Islet of Langerhans (tissue), 1 donor: ENCODE data around the gene TMEM69.
"Not testable (repeated sequence)": the region's sequence is repeated elsewhere in the genome, so short reads cannot be mapped to it uniquely, and the experiment has no call there.

Source experiments
- FAIRE-seq: peaks from one replicate; lab custom pipeline; 2011; peaks lifted over from hg19 to GRCh38; lab: Jason Lieb, UNC

Gene TMEM69

GRCh38 chr1:45678489-45678888 lies 9.5 kb upstream of the TMEM69 start:
- FAIRE-seq, result no peak

DNA sequence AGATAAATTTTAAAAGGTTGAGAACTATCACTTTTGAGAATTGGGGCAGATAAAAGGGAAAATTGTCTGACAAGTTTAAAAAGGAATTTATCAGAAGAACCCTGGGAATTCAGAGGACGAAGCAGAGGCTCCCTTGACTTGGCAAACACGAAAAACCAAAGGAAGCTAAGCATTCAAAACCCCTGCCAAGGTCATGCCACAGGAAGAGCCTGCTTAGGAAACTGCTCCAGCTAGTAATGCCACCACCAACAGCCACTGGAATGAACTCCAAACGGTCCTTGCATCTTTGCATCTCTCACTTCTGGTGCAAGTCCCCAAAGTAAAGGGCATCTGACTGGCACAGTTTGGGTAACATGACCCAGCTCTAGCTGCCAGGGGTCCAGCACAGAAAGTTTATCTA lies 8.9 kb upstream of the TMEM69 start:
- FAIRE-seq, result no peak

DNA sequence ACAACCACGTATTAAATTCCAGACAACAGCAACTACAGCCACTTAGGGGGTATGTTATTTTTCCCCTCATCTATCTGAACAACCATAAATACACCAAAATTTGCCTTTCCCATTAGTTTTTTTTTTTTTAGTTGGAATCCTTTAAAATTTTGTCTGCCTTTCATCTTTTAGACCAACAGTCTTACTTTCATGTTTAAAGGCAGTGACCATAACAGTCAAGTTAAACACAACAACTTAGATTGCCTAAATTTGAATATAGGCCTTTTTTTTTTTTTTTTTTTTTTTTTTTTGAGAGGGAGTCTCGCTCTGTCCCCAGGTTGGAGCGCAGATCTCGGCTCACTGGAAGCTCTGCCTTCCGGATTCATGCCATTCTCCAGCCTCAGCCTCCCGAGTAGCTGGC lies 5.0 kb upstream of the TMEM69 start:
- FAIRE-seq, result no peak

GRCh38 chr1:45684402-45684801 lies 3.6 kb upstream of the TMEM69 start:
- no peak for FAIRE-seq

DNA sequence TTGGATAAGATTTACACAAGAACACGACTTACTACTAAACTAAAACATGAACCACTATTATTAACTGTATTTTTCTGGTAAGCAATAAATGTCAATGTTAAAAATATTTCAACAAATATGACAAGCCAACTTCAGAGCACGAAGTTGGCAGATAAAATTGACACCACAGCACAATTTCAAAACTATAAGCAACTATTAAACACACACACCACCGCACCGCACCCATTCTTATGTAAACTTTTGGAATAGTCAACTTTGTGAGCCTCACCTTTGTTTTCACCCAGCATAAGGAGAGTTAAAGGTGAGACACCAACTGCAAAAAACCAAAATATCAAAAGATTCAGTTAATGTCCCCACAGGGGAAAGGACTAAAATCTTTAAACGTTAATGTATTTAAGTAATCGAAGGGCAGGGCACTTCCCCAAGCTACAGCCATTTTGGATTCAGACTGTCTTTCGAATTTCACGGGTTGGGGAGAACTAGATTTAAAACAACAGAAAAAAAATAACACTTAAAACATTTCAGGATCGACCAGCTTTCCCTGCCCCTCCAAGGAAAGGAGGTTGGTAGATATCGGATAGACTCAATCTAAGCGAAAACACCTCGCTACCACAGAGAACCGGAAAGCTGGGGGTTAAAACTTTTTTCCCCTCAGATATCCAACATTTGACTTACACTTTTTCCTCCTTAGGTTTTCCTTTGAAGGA lies 2.5 kb upstream of the TMEM69 start:
- FAIRE-seq, result no peak

GRCh38 chr1:45686015-45686287 lies 2.0 kb upstream of the TMEM69 start:
- no peak for FAIRE-seq

- FAIRE-seq, result no peak
These were observed 1.5 kb upstream of the TMEM69 start, which contains the start of gene GPBP1L1 for GRCh38 chr1:45686288-45687013. GPBP1L1 (minus strand) TSS chr1:45686533; CDS start chr1:45659087, 27,446 bp downstream.

DNA sequence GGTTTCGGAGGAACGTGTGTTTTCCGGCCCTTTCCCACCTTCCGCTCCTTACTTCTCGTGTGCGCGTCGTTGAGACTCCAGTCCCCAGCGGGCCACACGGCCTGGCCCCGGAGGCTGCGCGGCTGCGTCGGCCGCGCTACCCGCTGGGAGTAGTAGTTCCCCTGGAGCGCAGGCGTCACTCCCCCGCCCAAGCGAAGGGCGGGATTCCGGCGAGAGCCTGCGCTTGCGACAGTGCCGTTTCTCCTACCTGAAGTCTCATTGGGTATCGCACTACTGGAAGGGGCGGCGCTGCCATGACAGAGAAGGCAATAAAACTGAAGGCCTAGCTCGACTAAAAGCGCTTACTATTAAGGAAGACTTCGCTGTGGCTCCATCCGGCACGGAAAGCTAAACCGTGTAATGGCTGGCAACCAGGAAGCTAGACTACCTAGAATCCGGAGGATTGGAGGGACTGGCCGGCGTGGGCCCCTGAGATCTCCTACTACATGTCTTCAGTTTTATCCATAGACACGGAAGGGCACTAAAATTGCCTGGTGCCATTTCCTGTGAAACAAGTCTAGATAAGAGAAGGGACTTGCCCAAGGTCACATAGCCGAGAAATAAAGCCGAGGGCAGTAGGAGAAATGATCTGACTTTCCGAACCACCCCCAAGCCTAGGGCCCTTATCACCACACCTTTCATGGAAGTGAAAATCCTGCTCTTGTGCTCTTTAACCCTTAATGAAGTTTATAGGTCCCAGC lies 797 bp upstream of the TMEM69 start:
- FAIRE-seq, result peak; percentile 71

- FAIRE-seq, result not testable (repeated sequence)
These were observed 5.8 kb downstream of the TMEM69 start for GRCh38 chr1:45693811-45694210.

DNA sequence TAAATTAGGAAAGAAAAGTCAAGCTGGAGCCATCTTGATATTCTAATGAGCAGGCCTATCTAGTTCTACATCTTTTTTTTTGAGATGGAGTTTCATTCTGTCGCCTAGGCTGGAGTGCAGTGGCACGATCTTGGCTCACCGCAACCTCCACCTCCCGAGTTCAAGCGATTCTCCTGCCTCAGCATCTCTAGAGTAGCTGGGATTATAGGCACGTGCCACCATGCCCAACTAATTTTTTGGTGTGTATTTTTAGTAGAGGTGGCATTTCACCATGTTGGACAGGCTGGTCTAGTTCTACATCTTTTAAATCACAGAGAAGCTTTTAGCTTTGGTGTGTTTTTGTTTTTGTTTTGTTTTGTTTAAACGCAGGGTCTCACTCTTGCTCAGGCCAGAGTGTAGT lies 6.8 kb downstream of the TMEM69 start:
- no peak for FAIRE-seq

DNA sequence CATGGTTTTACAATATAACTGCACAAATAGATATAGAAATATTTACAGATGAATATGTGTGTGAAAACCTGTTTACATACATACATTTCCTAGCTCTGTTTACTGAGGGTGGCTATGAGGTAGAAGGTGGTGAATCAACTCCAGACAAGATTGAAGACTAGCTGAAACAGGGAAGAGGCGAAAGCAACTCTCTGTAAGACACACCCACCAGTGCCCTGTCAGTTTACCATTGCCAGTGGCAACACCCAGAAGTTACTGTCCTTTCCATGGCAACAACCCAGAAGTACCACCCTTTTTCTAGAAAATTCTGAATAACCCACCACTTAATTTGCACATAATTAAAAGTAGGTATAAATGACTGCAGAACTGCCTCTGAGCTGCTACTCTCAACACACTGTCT lies 16.7 kb downstream of the TMEM69 start:
- FAIRE-seq, result no peak

DNA sequence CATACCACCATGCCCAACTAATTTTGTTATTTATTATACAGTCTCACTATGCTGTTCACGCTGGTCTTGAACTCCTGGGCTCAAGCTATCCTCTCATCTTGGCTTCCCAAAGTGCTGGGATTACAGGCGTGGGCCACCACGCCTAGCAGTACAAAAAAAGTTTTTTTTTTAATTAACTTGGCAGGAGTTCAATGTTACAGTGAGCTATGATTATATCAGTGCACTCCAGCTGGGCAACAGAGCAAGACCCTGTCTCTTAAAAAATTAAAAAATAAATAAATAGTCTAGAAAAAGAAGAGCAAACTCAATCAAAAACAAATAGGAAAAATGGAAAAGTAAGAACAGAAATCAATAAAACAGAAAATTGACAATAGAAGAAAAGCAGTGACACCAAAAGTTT lies 25.7 kb downstream of the TMEM69 start:
- no peak for FAIRE-seq

GRCh38 chr1:45716700-45717099 lies 28.7 kb downstream of the TMEM69 start:
- no peak for FAIRE-seq

GRCh38 chr1:45717386-45717785 lies 29.4 kb downstream of the TMEM69 start:
- not testable (repeated sequence) for FAIRE-seq

GRCh38 chr1:45718289-45718688 lies 30.3 kb downstream of the TMEM69 start:
- no peak for FAIRE-seq

- no peak for FAIRE-seq
These were observed 33.2 kb downstream of the TMEM69 start for GRCh38 chr1:45721207-45721606.

- no peak for FAIRE-seq
These were observed 34.8 kb downstream of the TMEM69 start for GRCh38 chr1:45722809-45723208.

DNA sequence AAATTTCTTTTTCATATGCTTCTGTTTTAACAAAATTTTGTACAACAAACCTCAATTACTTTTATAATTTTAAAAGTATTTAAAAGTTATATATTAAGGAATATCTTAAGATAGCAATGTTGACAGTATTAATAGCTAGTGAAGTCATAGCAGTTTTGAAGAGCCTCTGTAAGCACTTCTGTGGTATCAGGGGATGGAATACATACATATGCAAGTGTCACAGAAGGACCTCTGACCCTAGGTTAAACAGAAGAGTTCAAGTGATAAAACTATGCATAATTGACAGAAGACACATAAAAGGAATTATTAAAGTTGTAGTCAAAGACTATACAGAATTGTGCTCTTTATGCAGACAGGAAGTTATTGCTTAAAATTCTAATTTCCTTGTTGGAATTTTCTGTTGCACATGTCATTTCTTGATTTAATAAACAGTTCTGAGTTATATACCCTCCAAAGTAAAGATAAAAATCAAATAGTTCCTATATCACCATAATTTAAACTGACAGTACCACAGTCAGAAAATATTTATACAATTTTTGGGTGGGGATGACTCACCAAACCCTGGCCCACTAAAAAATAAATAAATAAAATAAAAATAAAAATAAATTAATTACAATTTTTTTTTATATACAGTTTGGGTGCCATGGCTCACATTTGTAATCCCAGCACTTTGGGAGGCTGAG lies 35.4 kb downstream of the TMEM69 start:
- no peak for FAIRE-seq

- not testable (repeated sequence) for FAIRE-seq
These were observed 38.0 kb downstream of the TMEM69 start for GRCh38 chr1:45726007-45726406.

DNA sequence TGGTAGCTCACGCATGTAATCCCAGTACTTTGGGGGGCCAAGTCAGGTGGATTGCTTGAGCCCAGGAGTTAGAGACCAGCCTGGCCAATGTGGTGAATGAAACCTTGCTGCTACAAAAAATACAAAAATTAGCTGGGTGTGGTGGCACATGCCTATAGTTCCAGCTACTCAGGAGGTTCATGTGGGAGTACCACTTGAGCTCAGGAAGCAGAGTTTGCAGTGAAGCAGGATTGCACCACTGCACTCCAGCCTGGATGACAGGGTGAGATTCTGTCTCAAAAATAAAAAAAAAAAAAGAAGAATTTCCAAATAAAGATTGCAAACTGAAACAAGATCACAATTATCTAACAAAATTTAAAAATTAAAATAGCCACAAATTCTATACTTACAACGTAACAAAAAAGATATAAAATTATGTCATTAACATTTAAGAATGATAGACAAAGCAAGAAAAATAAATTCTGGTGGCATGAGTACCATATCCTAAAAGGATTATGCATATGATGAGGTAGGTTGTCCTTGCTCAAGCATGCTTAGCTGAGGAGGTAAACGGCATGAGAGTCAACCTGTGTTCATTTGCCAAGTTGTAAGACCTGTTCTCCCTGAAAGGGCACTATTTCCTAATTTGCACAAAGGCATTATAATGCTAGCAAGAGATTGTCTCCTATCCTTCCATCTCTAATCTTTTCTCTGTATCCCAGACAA lies 42.2 kb downstream of the TMEM69 start:
- FAIRE-seq, result no peak

DNA sequence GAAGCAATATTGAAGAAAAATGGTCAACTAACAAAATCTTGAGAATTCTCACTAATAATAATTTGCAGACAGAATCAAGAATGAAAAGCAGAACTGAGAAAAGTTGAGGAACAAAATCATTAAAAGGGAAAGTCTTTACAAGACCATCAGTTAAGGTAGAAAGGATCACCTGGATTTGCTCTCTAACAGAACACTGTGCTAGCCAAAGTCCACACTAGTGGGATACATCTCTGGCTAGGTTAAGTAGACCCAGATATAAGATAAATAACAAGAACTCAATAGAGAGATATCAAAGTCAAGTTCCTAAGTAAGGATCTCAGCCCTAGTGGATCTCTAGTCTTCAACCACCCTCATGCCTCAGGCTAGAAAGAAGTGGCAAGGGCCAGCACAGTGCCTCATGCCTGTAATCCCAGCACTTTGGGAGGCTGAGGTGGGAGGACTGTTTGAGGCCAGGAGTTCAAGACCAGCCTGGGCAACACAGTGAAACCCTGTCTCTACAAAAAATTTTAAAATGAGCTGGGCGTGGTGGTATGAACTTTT lies 42.9 kb downstream of the TMEM69 start:
- no peak for FAIRE-seq

- FAIRE-seq, result no peak
These were observed 51.2 kb downstream of the TMEM69 start for GRCh38 chr1:45739137-45739536.
